ENCODE data around the gene NIPA2. TPM values are rescaled to one million over a fixed set of nuclear protein-coding genes. Genes with fewer than 3 reads are reported as not detected.

The NIPA2 gene
- polyA plus RNA-seq, 3 donors = 54.9 to 58.2 (median 56.0) TPM

DNA sequence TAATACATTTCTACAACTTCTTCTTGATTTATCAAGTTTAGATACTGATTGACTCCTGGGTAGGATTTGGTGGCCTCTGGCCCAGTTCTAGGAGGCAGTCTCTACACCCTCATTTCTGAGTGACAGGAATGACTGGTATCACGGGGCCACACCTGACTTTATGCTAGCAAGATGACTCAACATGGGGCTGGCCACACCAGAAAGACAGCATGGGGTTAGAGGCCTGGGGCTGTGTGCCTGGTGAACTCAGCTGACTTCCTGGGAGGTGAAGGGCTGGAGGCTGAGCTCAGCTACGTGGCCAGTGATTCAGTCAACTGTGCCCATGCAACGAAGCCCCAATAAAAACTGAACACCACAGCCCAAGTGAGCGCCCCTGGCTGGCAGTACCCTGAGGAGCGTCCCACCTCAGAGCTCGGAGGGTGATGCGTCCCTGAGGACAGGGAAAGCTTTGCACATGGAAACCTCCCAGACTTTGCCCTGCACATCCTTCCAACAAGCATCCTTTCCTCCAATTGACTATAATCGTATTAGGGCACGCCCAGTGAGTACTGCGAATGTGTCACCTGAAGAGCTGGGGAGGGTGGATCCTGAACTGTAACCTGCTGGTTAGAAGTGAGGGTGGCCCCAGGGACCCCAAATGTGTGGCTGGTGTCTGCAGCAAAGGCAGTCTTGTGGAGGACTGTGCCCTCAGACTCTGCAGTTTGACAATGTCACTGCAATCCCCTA is 57.2 kb downstream of the NIPA2 start:
- no peak for DNase-seq

GRCh38 chr15:22902046-22902445 is 63.6 kb downstream of the NIPA2 start:
- DNase-seq = no peak

DNA sequence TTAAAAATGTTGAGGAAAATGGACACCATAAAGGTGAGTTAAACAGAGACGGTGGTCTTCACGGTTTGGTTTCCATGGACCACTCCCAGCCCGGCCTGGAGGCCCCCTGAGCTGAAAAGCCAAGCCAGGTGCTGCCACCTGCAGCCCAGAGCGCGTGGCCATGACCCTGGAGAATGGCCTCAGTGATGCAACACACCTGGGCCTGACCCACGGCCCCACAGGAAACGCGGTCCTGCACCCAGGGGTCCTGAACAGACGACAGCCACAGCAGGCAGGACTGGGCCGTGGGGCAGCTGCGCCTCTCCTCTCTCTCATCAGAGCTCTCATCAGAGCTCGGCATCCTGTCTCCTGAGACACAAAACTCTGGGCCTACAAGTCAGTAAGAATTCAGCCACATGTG is 64.1 kb downstream of the NIPA2 start:
- no peak for DNase-seq

DNA sequence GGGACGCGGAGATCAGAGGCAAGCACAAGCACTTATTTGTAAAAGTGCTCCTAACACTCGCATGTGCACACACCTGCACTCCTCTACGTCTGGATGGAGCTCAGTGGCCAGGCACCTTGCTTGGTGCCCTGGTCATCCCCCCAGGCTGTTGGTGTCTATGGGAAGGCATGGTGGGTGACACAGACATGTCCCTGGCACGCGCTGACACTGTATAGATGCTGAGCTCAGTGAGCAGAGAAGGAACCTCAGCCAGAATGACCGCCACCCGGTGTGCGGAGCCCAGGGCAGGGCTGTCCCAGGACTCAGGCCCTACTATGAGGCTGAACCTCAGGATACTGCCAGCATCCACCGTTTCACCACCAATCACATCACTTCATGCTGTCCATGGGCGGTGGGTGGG is 64.5 kb downstream of the NIPA2 start:
- no peak for DNase-seq

GRCh38 chr15:22903427-22903826 is 65.0 kb downstream of the NIPA2 start:
- DNase-seq = no peak

DNA sequence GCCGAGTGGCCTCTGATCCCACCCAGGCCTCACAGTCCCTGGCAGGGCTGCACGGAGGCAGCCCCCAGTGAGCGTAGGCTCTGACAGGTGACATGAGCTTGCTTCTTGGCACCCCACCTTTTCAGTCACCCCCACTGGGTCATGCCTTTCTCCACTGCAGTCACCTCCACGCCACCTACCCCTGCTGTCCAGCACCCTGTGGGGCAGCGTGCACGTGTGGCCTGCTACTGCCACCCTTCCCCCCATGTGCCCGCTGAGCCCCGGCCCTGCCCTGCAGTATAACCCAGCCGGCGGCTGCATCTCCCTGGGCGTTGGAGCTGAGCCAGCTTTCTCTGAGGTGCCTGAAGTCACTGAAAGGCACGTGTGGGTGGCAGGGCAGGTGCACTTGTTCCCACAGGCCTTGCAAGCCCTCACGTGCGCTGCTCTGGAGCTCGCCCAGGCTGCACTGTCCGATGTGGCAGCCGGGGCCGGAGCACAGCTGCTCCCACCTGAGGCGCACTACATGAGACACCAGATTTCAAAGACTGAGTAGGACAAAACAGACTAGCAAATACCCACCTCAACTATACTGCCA is 65.6 kb downstream of the NIPA2 start:
- DNase-seq = no peak

DNA sequence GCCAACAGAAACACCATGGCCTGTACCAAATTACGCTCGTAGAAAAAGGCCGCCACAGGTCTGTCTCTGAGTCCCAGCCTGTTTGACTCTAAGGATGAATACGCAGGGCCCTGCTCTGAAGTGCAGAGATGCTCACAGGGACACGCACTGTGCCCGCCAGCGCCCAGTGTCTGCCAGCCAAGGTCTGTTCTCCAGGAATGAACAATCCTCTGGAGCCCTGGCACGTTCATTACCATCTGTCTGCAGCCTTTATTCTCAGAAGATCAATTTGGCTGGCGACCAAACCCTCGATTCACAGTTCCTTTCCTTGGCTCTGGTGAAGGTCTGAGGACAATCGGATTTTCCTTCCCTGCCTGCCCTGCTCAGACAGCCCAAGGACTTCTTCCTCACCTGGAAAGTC is 66.3 kb downstream of the NIPA2 start:
- DNase-seq = no peak

DNA sequence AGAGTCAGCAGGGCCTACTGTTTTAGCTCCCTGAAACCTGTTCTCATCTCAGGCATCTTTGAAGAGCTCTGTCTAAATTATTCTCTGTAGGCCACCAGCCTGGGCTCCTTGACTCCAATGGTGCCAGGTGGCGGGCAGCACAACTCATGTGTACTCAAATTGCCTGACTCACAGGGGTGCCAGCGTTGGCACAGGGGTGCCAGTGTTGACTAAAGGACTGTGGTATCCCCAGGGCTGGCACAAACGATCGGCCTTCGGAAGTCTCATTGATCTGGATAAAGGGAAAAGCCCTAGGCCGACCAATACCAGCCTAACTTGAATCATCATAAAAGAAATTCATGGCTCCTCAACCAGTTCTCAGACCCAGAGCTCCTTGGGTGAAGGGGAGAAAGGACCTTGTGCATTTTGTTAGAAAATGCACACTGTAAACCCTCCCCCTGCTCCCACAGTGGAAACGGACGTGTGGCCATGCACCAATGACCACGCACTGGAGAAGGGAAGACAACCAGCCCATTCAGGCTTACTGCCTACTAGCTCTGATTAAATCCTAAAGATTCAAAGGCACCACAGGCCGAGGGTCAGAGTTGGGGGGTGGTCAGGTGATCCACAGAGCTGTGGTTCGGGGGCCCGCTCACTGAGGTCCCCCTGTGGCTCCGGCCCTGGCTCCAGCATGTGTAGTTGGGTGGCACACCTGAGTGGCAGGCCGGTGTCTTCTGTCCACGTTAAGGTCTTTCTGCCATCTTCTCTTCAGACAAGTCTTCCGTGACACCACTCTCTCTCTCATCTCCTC is 68.9 kb downstream of the NIPA2 start:
- DNase-seq = no peak

DNA sequence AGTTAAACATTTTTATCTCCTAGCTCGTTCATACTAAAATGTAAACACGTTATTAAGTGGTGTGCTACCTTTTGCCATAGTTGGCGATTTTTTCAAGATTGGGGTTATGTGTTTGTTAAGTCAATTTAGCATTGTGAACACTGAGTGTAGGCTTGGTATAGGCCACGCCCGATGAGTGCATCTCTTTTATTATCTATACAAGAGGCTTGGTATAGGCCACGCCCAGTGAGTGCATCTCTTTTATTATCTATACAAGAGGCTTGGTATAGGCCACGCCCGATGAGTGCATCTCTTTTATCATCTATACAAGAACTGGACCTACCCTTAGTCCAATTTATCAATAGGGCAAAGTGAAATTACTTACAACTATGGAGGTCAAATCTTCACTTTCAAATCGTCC is 70.4 kb downstream of the NIPA2 start:
- DNase-seq = no peak

DNA sequence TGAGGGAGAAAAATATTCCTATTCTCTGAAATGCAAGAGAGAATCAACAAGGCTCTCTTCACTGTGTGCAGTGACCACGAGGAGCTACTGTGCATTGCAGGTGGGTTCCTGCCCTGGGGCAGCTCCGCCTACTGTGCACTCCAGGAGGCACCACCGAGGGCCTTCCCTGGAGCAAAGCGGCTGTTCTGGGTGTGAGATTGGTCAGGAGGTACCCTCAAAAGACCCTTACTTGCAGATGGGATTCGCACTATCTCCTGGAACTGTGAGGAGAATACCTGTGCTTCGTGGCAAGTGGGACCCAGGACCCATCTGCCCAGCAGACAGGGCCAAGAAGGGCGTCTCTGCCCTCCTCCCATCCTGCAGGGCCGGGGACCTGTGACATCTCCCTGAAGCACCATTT is 72.8 kb downstream of the NIPA2 start:
- DNase-seq = no peak

- DNase-seq = no peak
Measured at GRCh38 chr15:22912256-22912655, 73.8 kb downstream of the NIPA2 start.

DNA sequence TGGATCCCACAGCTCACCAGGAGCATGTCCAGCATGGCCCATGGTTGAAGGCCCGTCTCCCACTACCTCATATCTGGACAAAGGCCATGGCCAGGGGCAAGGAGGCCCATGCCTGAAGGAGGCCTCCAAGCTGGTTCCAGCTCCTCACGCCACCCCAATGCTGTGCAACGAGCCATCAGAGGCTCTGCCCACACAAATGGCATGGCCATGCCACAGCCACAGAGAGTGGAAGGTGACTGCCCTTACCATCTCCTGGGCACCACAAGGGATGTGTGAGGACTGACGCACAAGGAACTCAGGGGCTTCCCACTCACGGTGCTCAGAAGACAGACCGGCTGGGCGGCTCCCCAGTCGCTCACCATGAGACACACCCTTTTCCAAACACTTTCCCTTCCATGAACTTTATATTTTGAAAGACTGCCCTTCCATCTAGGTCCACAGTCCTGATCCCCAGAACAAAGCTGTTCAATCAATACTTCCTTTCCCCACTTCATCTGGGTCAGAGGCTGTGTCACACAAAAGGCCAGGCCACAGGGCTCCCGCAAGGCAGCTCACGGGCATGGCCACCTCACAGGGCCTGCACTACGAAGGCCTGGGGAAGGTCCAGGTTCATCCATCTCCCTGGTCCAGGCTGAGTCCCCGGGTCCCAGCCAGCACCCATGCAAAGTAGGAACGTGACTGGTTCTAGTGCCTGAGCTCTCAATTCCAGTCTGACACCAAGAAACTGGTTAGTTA is 75.3 kb downstream of the NIPA2 start:
- DNase-seq = no peak

GRCh38 chr15:22915866-22916515 is 77.5 kb downstream of the NIPA2 start:
- DNase-seq = no peak

- no peak for DNase-seq
Measured at GRCh38 chr15:22916606-22917350, 78.3 kb downstream of the NIPA2 start.

- DNase-seq = no peak
Measured at GRCh38 chr15:22917556-22917955, 79.1 kb downstream of the NIPA2 start.

Other genes with a start within 250 kb of the NIPA2 start
- gene NIPA1, start 52.0 kb upstream of the NIPA2 start, polyA plus RNA-seq (ENCODE audit: insufficient read length in 3 of 3) = 10 to 100 TPM; 10.8 to 15.6 (median 14.1) TPM
- 100 to 1,000 TPM in 2 of 3 donors, 10 to 100 TPM in 1; 95.7 to 102 (median 102) TPM for gene CYFIP1, start 141.7 kb downstream of the NIPA2 start, polyA plus RNA-seq (ENCODE audit: insufficient read length in 3 of 3)
- 10 to 100 TPM; 20.0 to 37.1 (median 32.9) TPM for gene TUBGCP5, start 200.9 kb downstream of the NIPA2 start, polyA plus RNA-seq (ENCODE audit: insufficient read length in 3 of 3)